HT1080 (cell line): Measurements from ENCODE around the gene HMX2. TPM values are rescaled to one million over a fixed set of nuclear protein-coding genes. Genes with fewer than 3 reads are reported as not detected.
A peak's percentile ranks its signal among the peaks of the same experiment; 100 is the strongest.

Experiments
- DNase-seq: peaks from one replicate; pipeline ENCODE4 v3.0.0-alpha.2; 2015; ENCODE audit warnings: low read depth
- polyA plus RNA-seq, 2 experiments: library from polyadenylated mRNA; depleted of rRNA; stranded (reverse); fragments of >200 nt; gene quantifications; 2 replicates each; pipeline ENCODE4 v1.2.3, GENCODE V29; 2015
- total RNA-seq: library from RNA; depleted of rRNA; stranded (reverse); fragments of >200 nt; shearing (Covaris generic); gene quantifications from 2 replicates; pipeline ENCODE4 v1.2.3, GENCODE V29; 2014; rRNA removed

HMX2 gene
- total RNA-seq: 0.06 TPM in 1 of 2 replicates, not detected in the other
- 0.43 and 0.53 TPM in 2 replicates for polyA plus RNA-seq (2015; cell fraction: cytosol; rRNA removed)
- 0.10 and 0.20 TPM in 2 replicates for polyA plus RNA-seq (2015; cell fraction: nucleus; rRNA removed)

GRCh38 chr10:123147635-123148413, at the start of gene HMX2:
HMX2 (plus strand) TSS chr10:123148136; CDS start chr10:123148379, 243 bp downstream.
- no peak for DNase-seq

GRCh38 chr10:123100030-123100762, 47.7 kb upstream of the HMX2 start:
- DNase-seq: peak; percentile 6

- DNase-seq: no peak
These were observed 46.1 kb upstream of the HMX2 start for GRCh38 chr10:123101872-123102271.

- DNase-seq: no peak
These were observed 45.3 kb upstream of the HMX2 start for GRCh38 chr10:123102673-123103072.

GRCh38 chr10:123103944-123104343, 44.0 kb upstream of the HMX2 start:
- no peak for DNase-seq

- no peak for DNase-seq
These were observed 38.5 kb upstream of the HMX2 start for GRCh38 chr10:123109466-123109865.

- no peak for DNase-seq
These were observed 30.1 kb upstream of the HMX2 start for GRCh38 chr10:123117644-123118417.

- DNase-seq: no peak
These were observed 28.9 kb upstream of the HMX2 start for GRCh38 chr10:123119081-123119480.

- DNase-seq: no peak
These were observed 21.7 kb upstream of the HMX2 start for GRCh38 chr10:123126246-123126645.

- DNase-seq: peak; percentile 56
These were observed 18.2 kb upstream of the HMX2 start for GRCh38 chr10:123129618-123130271.

GRCh38 chr10:123132576-123133477, 15.1 kb upstream of the HMX2 start:
- peak; percentile 56 for DNase-seq

- DNase-seq: no peak
These were observed 14.2 kb upstream of the HMX2 start for GRCh38 chr10:123133541-123134342.

- DNase-seq: no peak
These were observed 13.5 kb upstream of the HMX2 start for GRCh38 chr10:123134343-123134914.

- DNase-seq: no peak
These were observed 13.0 kb upstream of the HMX2 start for GRCh38 chr10:123134915-123135414.

GRCh38 chr10:123135415-123136141, 12.4 kb upstream of the HMX2 start, which contains the start of gene HMX3:
HMX3 (plus strand) TSS chr10:123135970; CDS start chr10:123136051, 81 bp downstream.
- DNase-seq: no peak

GRCh38 chr10:123136221-123136805, 11.6 kb upstream of the HMX2 start:
- no peak for DNase-seq
